CD4-positive, alpha-beta T cell (primary cell): ENCODE results near the gene DNAAF5. TPM values are rescaled to one million over a fixed set of nuclear protein-coding genes. Genes with fewer than 3 reads are reported as not detected.
"Not testable (repeated sequence)": the region's sequence is repeated elsewhere in the genome, so short reads cannot be mapped to it uniquely, and the experiment has no call there.

Experiments used
- ATAC-seq: fragments of 200-7000 bp; cut with Tn5 transposase; one replicate; pipeline ENCODE4 v1.10.0; 2022; ENCODE audit warnings: mild to moderate bottlenecking; ENCODE audit not compliant: poor library complexity
- CTCF ChIA-PET: fragments of 350-600 bp; sonication (Branson Sonifier 250); formaldehyde crosslinking; loops from one replicate; lab custom pipeline; 2021; ENCODE audit warnings: antibody characterized with exemption, inconsistent platforms; lab: Charles Lee
- POLR2A ChIA-PET: fragments of 350-600 bp; sonication (Branson Sonifier 250); formaldehyde crosslinking; loops from one replicate; lab custom pipeline; 2021; ENCODE audit warnings: antibody characterized with exemption, inconsistent platforms; lab: Charles Lee
- DNase-seq, 14 experiments: peaks; one replicate each; pipeline ENCODE4 v3.0.0-alpha.2; 2013 to 2020; ENCODE audit warnings: mixed read lengths in 2 of 14
- H3K27ac ChIP-seq, 2 donors: one replicate each; pipeline versions ENCODE4 v1.5.1 to v1.7.0; 2013; ENCODE audit warnings: low read length in 2 of 2, low read depth in 1 of 2, mild to moderate bottlenecking in 1 of 2
- H3K27me3 ChIP-seq, 2 experiments: 1 replicate in 1 of 2; 2 replicates in 1 of 2; pipeline versions ENCODE4 v1.6.1 to v1.7.0; 2013; ENCODE audit warnings: low read length in 2 of 2, control low read depth in 1 of 2, mild to moderate bottlenecking in 1 of 2, moderate library complexity in 1 of 2; ENCODE audit not compliant: insufficient read depth in 2 of 2, control insufficient read depth in 1 of 2
- H3K36me3 ChIP-seq: one replicate; pipeline ENCODE4 v1.6.1; 2013; ENCODE audit warnings: low read length, control low read depth; ENCODE audit not compliant: insufficient read depth
- H3K4me1 ChIP-seq: one replicate; pipeline ENCODE4 v1.6.1; 2013; ENCODE audit warnings: low read length, control low read depth; ENCODE audit not compliant: insufficient read depth
- H3K4me3 ChIP-seq: one replicate; pipeline ENCODE4 v1.5.1; 2013; ENCODE audit warnings: mild to moderate bottlenecking, low read length, moderate library complexity
- H3K9me3 ChIP-seq, 2 experiments: 1 replicate in 1 of 2; 2 replicates in 1 of 2; pipeline versions ENCODE4 v1.6.1 to v1.7.0; 2013; ENCODE audit warnings: low read length in 2 of 2, mild to moderate bottlenecking in 2 of 2, control low read depth in 1 of 2, moderate library complexity in 1 of 2; ENCODE audit not compliant: control insufficient read depth in 1 of 2, insufficient read depth in 1 of 2
- H3K27ac Mint-ChIP-seq: one replicate; pipeline ENCODE4 v1.8.0; 2020; ENCODE audit warnings: mixed read lengths
- H3K27me3 Mint-ChIP-seq: one replicate; pipeline ENCODE4 v1.8.0; 2021; ENCODE audit warnings: mixed read lengths
- H3K36me3 Mint-ChIP-seq: one replicate; pipeline ENCODE4 v1.8.0; 2021; ENCODE audit warnings: low read depth, mixed read lengths
- H3K4me1 Mint-ChIP-seq: one replicate; pipeline ENCODE4 v1.8.0; 2021; ENCODE audit warnings: low read depth, mixed read lengths
- H3K4me3 Mint-ChIP-seq: one replicate; pipeline ENCODE4 v1.8.0; 2020; ENCODE audit warnings: mild to moderate bottlenecking, mixed read lengths
- H3K9me3 Mint-ChIP-seq: one replicate; pipeline ENCODE4 v1.8.0; 2020; ENCODE audit warnings: mixed read lengths
- intact Hi-C, 2 experiments: fragments of 100-400 bp; cut with DNase I in 1 of 2; cut with micrococcal nuclease in 1 of 2; formaldehyde crosslinking; loops; one replicate each; pipeline versions ENCODE4 v1.15.1 to v1.9.0; 2023 to 2025; cut with DNase I, micrococcal nuclease
- total RNA-seq, 174 experiments: library from RNA in 2 of 174; stranded (reverse) in 2 of 174; gene quantifications; one replicate each; pipeline ENCODE4 v1.2.3 and lab custom pipeline; 2021 to 2026
- TF ChIP-seq, protein P1 (sequence below): fragments of 200-600 bp; IDR thresholded peaks from one replicate; pipeline ENCODE4 v1.8.0; 2022; ENCODE audit warnings: antibody characterized with exemption, mild to moderate bottlenecking

Gene DNAAF5
- total RNA-seq, 2 experiments from 2014 or later, result 4.8 to 6.1 TPM

DNA sequence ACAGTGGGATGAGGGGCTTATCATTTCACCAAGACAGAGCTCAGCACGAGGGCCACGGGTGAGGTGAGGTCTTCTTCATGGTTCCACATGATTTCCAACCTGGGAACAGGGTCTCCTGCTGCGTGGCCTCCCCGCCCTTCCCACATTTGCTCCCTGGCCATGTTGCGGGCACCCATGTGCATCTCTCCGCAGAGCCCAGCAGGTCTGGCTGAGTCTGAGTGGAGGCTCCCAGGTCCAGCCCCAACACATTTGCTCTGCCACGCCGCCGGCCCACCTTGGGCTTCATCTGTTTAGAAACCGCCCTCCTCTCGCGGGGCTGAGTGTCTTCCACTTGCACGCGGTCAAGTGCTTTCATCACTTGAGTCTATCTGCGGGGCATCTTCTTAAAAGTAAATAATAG lies 15.4 kb downstream of the DNAAF5 start:
- intact Hi-C loops, result no loop called here
- Histone ChIP-seq H3K36me3 (peaks cover 25% of the 10 kb centered on the region), H3K27me3 (no peaks in the 10 kb centered on the region), H3K27ac (no peak overlapping the region), H3K4me1 (no peaks in the 10 kb centered on the region), H3K4me3 (no peak overlapping the region), H3K9me3 (peaks cover 0 to 6% of the 10 kb centered on the region in 2 experiments)
- Mint-ChIP-seq H3K27ac (no peak overlapping the region), H3K4me3 (no peak overlapping the region), H3K36me3 (peaks cover 52% of the 10 kb centered on the region), H3K27me3 (no peaks in the 10 kb centered on the region), H3K9me3 (no peaks in the 10 kb centered on the region), H3K4me1 (peaks cover 12% of the 10 kb centered on the region)
- CTCF ChIA-PET, result no interaction called here
- POLR2A ChIA-PET, result no interaction called here
- TF ChIP-seq, protein P1, sequence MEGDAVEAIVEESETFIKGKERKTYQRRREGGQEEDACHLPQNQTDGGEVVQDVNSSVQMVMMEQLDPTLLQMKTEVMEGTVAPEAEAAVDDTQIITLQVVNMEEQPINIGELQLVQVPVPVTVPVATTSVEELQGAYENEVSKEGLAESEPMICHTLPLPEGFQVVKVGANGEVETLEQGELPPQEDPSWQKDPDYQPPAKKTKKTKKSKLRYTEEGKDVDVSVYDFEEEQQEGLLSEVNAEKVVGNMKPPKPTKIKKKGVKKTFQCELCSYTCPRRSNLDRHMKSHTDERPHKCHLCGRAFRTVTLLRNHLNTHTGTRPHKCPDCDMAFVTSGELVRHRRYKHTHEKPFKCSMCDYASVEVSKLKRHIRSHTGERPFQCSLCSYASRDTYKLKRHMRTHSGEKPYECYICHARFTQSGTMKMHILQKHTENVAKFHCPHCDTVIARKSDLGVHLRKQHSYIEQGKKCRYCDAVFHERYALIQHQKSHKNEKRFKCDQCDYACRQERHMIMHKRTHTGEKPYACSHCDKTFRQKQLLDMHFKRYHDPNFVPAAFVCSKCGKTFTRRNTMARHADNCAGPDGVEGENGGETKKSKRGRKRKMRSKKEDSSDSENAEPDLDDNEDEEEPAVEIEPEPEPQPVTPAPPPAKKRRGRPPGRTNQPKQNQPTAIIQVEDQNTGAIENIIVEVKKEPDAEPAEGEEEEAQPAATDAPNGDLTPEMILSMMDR, result no peak
- DNase-seq, result no peak
- ATAC-seq, result no peak

DNA sequence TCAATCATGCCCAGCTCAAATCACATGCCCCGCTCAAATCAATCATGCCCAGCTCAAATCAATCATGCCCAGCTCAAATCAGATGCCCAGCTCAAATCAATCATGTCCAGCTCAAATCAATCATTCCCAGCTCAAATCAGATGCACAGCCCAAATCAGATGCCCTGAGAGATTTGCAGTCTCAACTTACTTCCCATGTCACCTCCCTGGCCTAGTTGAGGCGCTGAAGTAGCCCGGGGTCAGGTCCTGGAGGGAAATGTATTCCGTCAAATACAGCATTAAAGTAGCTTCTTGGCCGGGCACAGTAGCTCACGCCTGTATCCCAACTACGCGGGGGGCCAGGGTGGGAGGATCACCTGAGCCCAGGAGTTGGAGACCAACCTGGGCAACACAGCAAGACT lies 16.3 kb downstream of the DNAAF5 start:
- peaks cover 0 to 6% of the 10 kb centered on the region in 2 experiments for H3K9me3 ChIP-seq
- H3K4me3 ChIP-seq, result no peak overlapping the region
- Mint-ChIP-seq H3K27ac (no peak overlapping the region), H3K4me3 (no peak overlapping the region), H3K9me3 (no peaks in the 10 kb centered on the region), H3K27me3 (no peaks in the 10 kb centered on the region), H3K4me1 (peaks cover 5% of the 10 kb centered on the region), H3K36me3 (peaks cover 45% of the 10 kb centered on the region)
- intact Hi-C loops, result no loop called here
- no peak for ATAC-seq
- no peaks in the 10 kb centered on the region for H3K4me1 ChIP-seq
- DNase-seq, result no peak
- no peak overlapping the region for H3K27ac ChIP-seq
- TF ChIP-seq, protein P1, result no peak
- ChIA-PET CTCF (no interaction called here), POLR2A (no interaction called here)
- H3K27me3 ChIP-seq, result no peaks in the 10 kb centered on the region
- peaks cover 25% of the 10 kb centered on the region for H3K36me3 ChIP-seq

DNA sequence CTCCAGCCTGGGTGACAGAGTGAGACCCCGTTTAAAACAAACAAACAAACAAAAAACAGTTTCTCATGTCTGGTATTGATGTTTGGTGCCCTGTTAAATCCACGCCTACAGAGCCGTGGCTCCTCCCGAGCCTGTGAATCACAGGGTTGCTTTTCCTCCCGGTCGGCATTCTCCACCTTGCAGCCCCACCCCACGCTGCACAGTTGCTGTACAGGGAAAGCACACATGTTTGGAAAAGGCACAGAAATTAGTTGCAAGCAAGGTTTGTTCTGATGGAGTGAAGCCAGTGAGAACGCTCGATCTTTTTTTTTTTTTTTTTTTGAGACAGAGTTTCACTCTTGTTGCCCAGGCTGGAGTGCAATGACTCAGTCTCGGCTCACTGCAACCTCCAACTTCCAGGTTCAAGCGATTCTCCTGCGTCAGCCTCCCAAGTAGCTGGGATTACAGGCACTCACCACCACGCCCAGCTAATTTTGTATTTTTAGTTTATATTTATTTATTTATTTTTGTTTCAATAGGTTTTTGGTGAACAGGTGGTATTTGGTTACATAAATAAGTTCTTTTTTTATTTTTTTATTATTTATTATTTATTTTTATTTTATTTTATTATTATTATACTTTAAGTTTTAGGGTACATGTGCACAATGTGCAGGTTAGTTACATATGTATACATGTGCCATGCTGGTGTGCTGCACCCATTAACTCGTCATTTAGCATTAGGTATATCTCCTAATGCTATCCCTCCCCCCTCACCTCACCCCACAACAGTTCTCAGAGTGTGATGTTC lies 17.0 kb downstream of the DNAAF5 start:
- H3K27ac Mint-ChIP-seq, H3K27me3 Mint-ChIP-seq, H3K4me1 Mint-ChIP-seq, H3K9me3 Mint-ChIP-seq, H3K4me3 ChIP-seq, H3K4me3 Mint-ChIP-seq, intact Hi-C loops, H3K9me3 ChIP-seq, H3K27me3 ChIP-seq, DNase-seq, H3K4me1 ChIP-seq, POLR2A ChIA-PET, ATAC-seq, H3K27ac ChIP-seq, CTCF ChIA-PET: not testable (repeated sequence)
- peaks cover 20% of the 10 kb centered on the region for H3K36me3 ChIP-seq
- H3K36me3 Mint-ChIP-seq, result peaks cover 38% of the 10 kb centered on the region

DNA sequence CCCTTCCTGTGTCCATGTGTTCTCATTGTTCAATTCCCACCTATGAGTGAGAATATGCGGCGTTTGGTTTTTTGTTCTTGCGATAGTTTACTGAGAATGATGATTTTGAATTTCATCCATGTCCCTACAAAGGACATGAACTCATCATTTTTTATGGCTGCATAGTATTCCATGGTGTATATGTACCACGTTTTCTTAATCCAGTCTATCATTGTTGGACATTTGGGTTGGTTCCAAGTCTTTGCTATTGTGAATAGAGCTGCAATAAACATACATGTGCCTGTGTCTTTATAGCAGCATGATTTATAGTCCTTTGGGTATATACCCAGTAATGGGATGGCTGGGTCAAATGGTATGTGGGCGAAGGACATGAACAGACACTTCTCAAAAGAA lies 17.6 kb downstream of the DNAAF5 start:
- H3K4me1 Mint-ChIP-seq, H3K9me3 ChIP-seq, H3K4me3 Mint-ChIP-seq, CTCF ChIA-PET, POLR2A ChIA-PET, H3K27me3 Mint-ChIP-seq, intact Hi-C loops, H3K27me3 ChIP-seq, DNase-seq, H3K4me1 ChIP-seq, ATAC-seq, H3K4me3 ChIP-seq, H3K9me3 Mint-ChIP-seq, H3K27ac ChIP-seq, H3K27ac Mint-ChIP-seq: not testable (repeated sequence)
- H3K36me3 Mint-ChIP-seq, result peaks cover 38% of the 10 kb centered on the region
- H3K36me3 ChIP-seq, result peaks cover 22% of the 10 kb centered on the region
